Measurements from ENCODE around the gene PAX8. TPM values are rescaled to one million over a fixed set of nuclear protein-coding genes. Genes with fewer than 3 reads are reported as not detected.

PAX8 gene
- polyA plus RNA-seq, 1 experiment: 1.6 TPM

DNA sequence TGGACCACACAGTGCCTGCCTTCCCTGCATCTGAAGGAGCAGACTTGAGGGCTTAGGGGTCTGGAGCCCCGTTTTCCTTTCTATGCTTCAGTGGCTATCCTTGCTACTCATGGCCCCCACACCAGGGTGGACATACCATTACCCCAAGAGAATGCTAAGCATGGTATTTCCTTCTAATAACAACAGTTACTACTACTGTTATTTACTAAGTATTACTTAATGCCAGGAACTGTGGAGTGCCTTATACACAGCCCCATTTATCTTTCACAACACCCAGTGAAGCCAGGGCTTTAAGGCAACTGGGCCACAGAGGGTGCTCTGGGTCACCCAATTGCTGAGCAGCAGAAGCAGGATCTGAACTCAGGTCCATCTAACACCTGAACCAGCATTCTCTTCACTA is 5.8 kb upstream of the PAX8 start:
- TF ChIP-seq, protein P1, sequence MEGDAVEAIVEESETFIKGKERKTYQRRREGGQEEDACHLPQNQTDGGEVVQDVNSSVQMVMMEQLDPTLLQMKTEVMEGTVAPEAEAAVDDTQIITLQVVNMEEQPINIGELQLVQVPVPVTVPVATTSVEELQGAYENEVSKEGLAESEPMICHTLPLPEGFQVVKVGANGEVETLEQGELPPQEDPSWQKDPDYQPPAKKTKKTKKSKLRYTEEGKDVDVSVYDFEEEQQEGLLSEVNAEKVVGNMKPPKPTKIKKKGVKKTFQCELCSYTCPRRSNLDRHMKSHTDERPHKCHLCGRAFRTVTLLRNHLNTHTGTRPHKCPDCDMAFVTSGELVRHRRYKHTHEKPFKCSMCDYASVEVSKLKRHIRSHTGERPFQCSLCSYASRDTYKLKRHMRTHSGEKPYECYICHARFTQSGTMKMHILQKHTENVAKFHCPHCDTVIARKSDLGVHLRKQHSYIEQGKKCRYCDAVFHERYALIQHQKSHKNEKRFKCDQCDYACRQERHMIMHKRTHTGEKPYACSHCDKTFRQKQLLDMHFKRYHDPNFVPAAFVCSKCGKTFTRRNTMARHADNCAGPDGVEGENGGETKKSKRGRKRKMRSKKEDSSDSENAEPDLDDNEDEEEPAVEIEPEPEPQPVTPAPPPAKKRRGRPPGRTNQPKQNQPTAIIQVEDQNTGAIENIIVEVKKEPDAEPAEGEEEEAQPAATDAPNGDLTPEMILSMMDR (IDR thresholded peaks at IDR 0.05; ENCODE audit: insufficient read depth, low read depth, low read length): no peak
- Histone ChIP-seq H3K36me3 (ENCODE audit: control insufficient read depth, insufficient read depth, low read length) (no peaks in the 10 kb centered on the region), H3K27me3 (ENCODE audit: control insufficient read depth, insufficient read depth, low read length) (no peaks in the 10 kb centered on the region), H3K4me3 (ENCODE audit: low read depth, low read length) (no peak overlapping the region)
- DNase-seq (ENCODE audit: low read depth): peak; percentile 2
- POLR2A ChIA-PET: no interaction called here
- CTCF ChIA-PET: interaction anchor here (1.2 to 1.3 kb wide), 2 partner anchors 35 to 104 kb away, joined by 4 to 7 read pairs; no protein-coding TSS in a partner anchor

DNA sequence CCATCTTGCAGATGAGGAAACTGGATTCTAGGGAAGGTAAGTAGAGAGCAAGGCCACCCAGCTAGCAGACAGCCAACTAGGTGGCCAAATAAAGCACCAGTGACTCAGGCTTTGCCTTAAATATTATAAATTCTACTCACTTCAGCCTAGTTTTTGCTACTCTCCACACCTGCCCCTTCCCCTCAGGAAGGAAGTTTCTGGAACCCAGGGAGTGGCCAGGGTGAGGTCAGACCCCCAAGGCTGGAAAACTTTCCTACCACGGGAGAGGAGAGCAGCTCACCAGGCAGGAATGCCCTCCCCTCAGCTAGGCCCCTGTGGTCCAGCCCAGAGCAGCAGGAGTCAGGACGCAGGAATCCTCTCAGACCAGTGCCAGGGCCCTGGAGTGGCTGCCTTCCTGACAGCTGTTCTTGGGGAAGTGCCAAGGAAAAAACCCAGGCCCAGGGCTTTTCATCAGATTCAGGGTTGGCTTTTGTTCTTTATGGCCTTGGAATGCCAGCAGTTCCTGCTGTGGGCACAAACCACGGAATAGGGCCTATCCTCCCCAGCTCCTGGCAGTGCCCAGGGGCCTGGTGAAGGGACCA is 5.1 kb upstream of the PAX8 start:
- TF ChIP-seq, protein P1 (IDR thresholded peaks at IDR 0.05; ENCODE audit: insufficient read depth, low read depth, low read length): no peak
- ChIA-PET POLR2A (no interaction called here), CTCF (interaction anchor here (0.7 to 1.3 kb wide), 6 partner anchors 32 to 105 kb away, joined by 3 to 7 read pairs (median 3); no protein-coding TSS in a partner anchor)
- no peaks in the 10 kb centered on the region for H3K36me3 ChIP-seq (ENCODE audit: control insufficient read depth, insufficient read depth, low read length)
- no peak overlapping the region for H3K4me3 ChIP-seq (ENCODE audit: low read depth, low read length)
- H3K27me3 ChIP-seq (ENCODE audit: control insufficient read depth, insufficient read depth, low read length): no peaks in the 10 kb centered on the region
- DNase-seq (ENCODE audit: low read depth): peak; percentile 67

GRCh38 chr2:113282747-113283533 is 4.2 kb upstream of the PAX8 start:
- no peak for DNase-seq (ENCODE audit: low read depth)
- CTCF ChIA-PET: interaction anchor here (0.6 to 1.3 kb wide), 6 partner anchors 16 to 106 kb away, joined by 3 to 7 read pairs (median 3); no protein-coding TSS in a partner anchor
- POLR2A ChIA-PET: no interaction called here

GRCh38 chr2:113281910-113282746 is 3.4 kb upstream of the PAX8 start:
- no peak for DNase-seq (ENCODE audit: low read depth)
- Histone ChIP-seq H3K36me3 (ENCODE audit: control insufficient read depth, insufficient read depth, low read length) (no peaks in the 10 kb centered on the region), H3K27me3 (ENCODE audit: control insufficient read depth, insufficient read depth, low read length) (peaks cover 1% of the 10 kb centered on the region; the same call in 1 of the 2 replicates), H3K4me3 (ENCODE audit: low read depth, low read length) (no peak overlapping the region)
- ChIA-PET CTCF (interaction anchor here (0.6 to 1.3 kb wide), 2 partner anchors 15 to 83 kb away, joined by 3 read pairs; no protein-coding TSS in a partner anchor), POLR2A (no interaction called here)
- TF ChIP-seq, protein P1 (IDR thresholded peaks at IDR 0.05; ENCODE audit: insufficient read depth, low read depth, low read length): no peak

More at GRCh38 chr2:113282747-113283533, 4.2 kb upstream of the PAX8 start:
- TF ChIP-seq, protein P1 (IDR thresholded peaks at IDR 0.05; ENCODE audit: insufficient read depth, low read depth, low read length): no peak
- no peak overlapping the region for H3K4me3 ChIP-seq (ENCODE audit: low read depth, low read length)
- no peaks in the 10 kb centered on the region for H3K36me3 ChIP-seq (ENCODE audit: control insufficient read depth, insufficient read depth, low read length)
- H3K27me3 ChIP-seq (ENCODE audit: control insufficient read depth, insufficient read depth, low read length): 0 out of 2 replicates have a peak, but pooled peaks cover 1% of the 10 kb centered on the region
